ENCODE results near the gene KRT71.

Gene KRT71

GRCh38 chr12:52539083-52539820 lies 13.7 kb downstream of the KRT71 start:
- DNase-seq (ENCODE audit: low read depth in 3 of 3) = no peak

- no peak for DNase-seq (ENCODE audit: low read depth in 3 of 3)
Measured at GRCh38 chr12:52537101-52537500, 15.8 kb downstream of the KRT71 start.

- no peak for DNase-seq (ENCODE audit: low read depth in 3 of 3)
Measured at GRCh38 chr12:52535574-52535973, 17.4 kb downstream of the KRT71 start.

- no peak for DNase-seq (ENCODE audit: low read depth in 3 of 3)
Measured at GRCh38 chr12:52534482-52534881, 18.5 kb downstream of the KRT71 start.

- no peak for DNase-seq (ENCODE audit: low read depth in 3 of 3)
Measured at GRCh38 chr12:52533686-52534470, 19.1 kb downstream of the KRT71 start.

- no peak for DNase-seq (ENCODE audit: low read depth in 3 of 3)
Measured at GRCh38 chr12:52532636-52533035, 20.3 kb downstream of the KRT71 start.

- no peak for DNase-seq (ENCODE audit: low read depth in 3 of 3)
Measured at GRCh38 chr12:52531566-52532300, 21.2 kb downstream of the KRT71 start.

- DNase-seq (ENCODE audit: low read depth in 3 of 3) = no peak
Measured at GRCh38 chr12:52530905-52531304, 22.0 kb downstream of the KRT71 start.

- no peak for DNase-seq (ENCODE audit: low read depth in 3 of 3)
Measured at GRCh38 chr12:52530366-52530765, 22.6 kb downstream of the KRT71 start.

- DNase-seq (ENCODE audit: low read depth in 3 of 3) = no peak
Measured at GRCh38 chr12:52529846-52530245, 23.1 kb downstream of the KRT71 start.

- no peak for DNase-seq (ENCODE audit: low read depth in 3 of 3)
Measured at GRCh38 chr12:52529417-52529816, 23.5 kb downstream of the KRT71 start.

- DNase-seq (ENCODE audit: low read depth in 3 of 3) = no peak
Measured at GRCh38 chr12:52528641-52529143, 24.3 kb downstream of the KRT71 start.

GRCh38 chr12:52527121-52527800 lies 25.7 kb downstream of the KRT71 start:
- no peak for DNase-seq (ENCODE audit: low read depth in 3 of 3)

- no peak for DNase-seq (ENCODE audit: low read depth in 3 of 3)
Measured at GRCh38 chr12:52526511-52526951, 26.4 kb downstream of the KRT71 start.

- DNase-seq (ENCODE audit: low read depth in 3 of 3) = no peak
Measured at GRCh38 chr12:52525661-52526499, 27.1 kb downstream of the KRT71 start.

GRCh38 chr12:52524898-52525591 lies 27.9 kb downstream of the KRT71 start:
- no peak for DNase-seq (ENCODE audit: low read depth in 3 of 3)

GRCh38 chr12:52524241-52524897 lies 28.6 kb downstream of the KRT71 start:
- no peak for DNase-seq (ENCODE audit: low read depth in 3 of 3)

GRCh38 chr12:52523824-52524223 lies 29.1 kb downstream of the KRT71 start:
- DNase-seq (ENCODE audit: low read depth in 3 of 3) = no peak

GRCh38 chr12:52522346-52523011 lies 30.5 kb downstream of the KRT71 start:
- no peak for DNase-seq (ENCODE audit: low read depth in 3 of 3)
